Measurements from ENCODE around the gene MT1M.
"Not testable (repeated sequence)": the region's sequence is repeated elsewhere in the genome, so short reads cannot be mapped to it uniquely, and the experiment has no call there.

Gene MT1M

GRCh38 chr16:56664506-56664905 is 32.0 kb downstream of the MT1M start:
- H3K4me2 ChIP-seq (ENCODE audit: low read length): no peak overlapping the region
- H2AFZ ChIP-seq: no peak overlapping the region
- no peak overlapping the region for H3K4me3 ChIP-seq (ENCODE audit: low read depth, low read length)
- peaks cover 2% of the 10 kb centered on the region for H3K27me3 ChIP-seq (ENCODE audit: control insufficient read depth, insufficient read depth, low read length)
- H3K27ac ChIP-seq: no peak overlapping the region
- H3K4me1 ChIP-seq: no peaks in the 10 kb centered on the region
- TF ChIP-seq, protein P1, sequence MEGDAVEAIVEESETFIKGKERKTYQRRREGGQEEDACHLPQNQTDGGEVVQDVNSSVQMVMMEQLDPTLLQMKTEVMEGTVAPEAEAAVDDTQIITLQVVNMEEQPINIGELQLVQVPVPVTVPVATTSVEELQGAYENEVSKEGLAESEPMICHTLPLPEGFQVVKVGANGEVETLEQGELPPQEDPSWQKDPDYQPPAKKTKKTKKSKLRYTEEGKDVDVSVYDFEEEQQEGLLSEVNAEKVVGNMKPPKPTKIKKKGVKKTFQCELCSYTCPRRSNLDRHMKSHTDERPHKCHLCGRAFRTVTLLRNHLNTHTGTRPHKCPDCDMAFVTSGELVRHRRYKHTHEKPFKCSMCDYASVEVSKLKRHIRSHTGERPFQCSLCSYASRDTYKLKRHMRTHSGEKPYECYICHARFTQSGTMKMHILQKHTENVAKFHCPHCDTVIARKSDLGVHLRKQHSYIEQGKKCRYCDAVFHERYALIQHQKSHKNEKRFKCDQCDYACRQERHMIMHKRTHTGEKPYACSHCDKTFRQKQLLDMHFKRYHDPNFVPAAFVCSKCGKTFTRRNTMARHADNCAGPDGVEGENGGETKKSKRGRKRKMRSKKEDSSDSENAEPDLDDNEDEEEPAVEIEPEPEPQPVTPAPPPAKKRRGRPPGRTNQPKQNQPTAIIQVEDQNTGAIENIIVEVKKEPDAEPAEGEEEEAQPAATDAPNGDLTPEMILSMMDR (IDR thresholded peaks at IDR 0.05): no peak
- H3K9me3 ChIP-seq (ENCODE audit: control insufficient read depth, low read length): no peaks in the 10 kb centered on the region
- H3K79me2 ChIP-seq: no peaks in the 10 kb centered on the region
- H3K9ac ChIP-seq: no peak overlapping the region
- H3K36me3 ChIP-seq (ENCODE audit: control insufficient read depth, insufficient read depth, low read length): no peaks in the 10 kb centered on the region

DNA sequence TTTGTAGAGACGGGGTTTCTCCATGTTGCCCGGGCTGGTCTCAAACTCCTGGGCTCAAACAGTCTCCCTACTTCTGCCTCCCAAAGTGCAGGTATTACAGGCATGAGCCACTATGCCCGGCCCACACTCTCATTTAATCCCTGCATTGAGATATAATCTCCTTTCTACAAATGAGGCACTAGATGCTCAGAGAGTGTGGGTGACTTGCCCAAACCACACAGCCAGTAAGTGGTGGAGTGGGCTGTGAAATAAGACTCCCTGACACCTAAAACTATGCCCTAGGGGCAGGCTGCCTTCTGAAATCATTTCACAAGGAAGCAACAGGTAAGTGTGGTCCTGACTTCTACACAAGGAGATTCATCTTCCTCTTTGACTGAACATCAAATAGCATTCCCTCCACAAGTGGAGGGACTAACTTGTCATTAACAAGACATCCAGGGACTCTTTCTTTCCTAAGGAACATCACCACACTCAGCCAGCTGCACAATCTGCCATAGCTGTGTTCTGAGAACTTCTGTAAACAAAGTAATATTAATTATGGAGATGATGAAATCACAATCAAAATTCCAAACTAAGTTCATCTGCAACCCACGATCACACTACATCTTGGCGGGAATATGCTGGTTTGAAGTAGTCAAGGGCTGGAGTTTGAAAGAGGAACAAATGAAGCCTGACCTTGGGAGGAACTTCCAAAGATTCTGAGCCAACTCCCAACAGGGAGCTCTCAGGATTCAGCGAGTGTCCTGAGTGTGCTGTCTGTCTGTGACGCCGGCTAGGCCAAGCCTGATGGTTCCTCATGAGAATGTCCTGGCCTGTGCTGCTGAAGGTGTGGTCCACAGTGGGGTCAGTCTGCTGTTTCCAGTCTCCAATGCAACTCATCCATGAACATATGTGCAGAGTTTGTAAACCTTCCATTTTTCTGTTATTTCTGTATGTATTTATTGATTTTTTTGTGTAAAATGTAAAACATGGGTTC is 33.1 kb downstream of the MT1M start:
- H3K9me3 ChIP-seq (ENCODE audit: control insufficient read depth, low read length); H3K36me3 ChIP-seq (ENCODE audit: control insufficient read depth, insufficient read depth, low read length); H2AFZ ChIP-seq; H3K4me3 ChIP-seq (ENCODE audit: low read depth, low read length); H3K79me2 ChIP-seq; H3K4me1 ChIP-seq; H3K4me2 ChIP-seq (ENCODE audit: low read length); H3K27me3 ChIP-seq (ENCODE audit: control insufficient read depth, insufficient read depth, low read length); H3K9ac ChIP-seq; H3K27ac ChIP-seq: not testable (repeated sequence)

- TF ChIP-seq, protein P1 (IDR thresholded peaks at IDR 0.05): no peak
- Histone ChIP-seq H3K9me3 (ENCODE audit: control insufficient read depth, low read length) (no peaks in the 10 kb centered on the region), H3K79me2 (no peaks in the 10 kb centered on the region), H3K27ac (no peak within 1 kb of the TSS), H3K36me3 (ENCODE audit: control insufficient read depth, insufficient read depth, low read length) (no peaks in the 10 kb centered on the region), H3K4me1 (no peaks in the 10 kb centered on the region), H2AFZ (peak within 1 kb of the TSS; percentile 47), H3K4me2 (ENCODE audit: low read length) (peak within 1 kb of the TSS; percentile 17), H3K27me3 (ENCODE audit: control insufficient read depth, insufficient read depth, low read length) (peaks cover 2% of the 10 kb centered on the region), H3K4me3 (ENCODE audit: low read depth, low read length) (no peak within 1 kb of the TSS), H3K9ac (no peak within 1 kb of the TSS)
Observed at GRCh38 chr16:56667581-56668571, 35.4 kb downstream of the MT1M start, which contains the start of gene MT1G. Gene MT1G, minus strand, starts transcription at chr16:56668065. Its CDS starts 72 bp downstream, at chr16:56667993.

DNA sequence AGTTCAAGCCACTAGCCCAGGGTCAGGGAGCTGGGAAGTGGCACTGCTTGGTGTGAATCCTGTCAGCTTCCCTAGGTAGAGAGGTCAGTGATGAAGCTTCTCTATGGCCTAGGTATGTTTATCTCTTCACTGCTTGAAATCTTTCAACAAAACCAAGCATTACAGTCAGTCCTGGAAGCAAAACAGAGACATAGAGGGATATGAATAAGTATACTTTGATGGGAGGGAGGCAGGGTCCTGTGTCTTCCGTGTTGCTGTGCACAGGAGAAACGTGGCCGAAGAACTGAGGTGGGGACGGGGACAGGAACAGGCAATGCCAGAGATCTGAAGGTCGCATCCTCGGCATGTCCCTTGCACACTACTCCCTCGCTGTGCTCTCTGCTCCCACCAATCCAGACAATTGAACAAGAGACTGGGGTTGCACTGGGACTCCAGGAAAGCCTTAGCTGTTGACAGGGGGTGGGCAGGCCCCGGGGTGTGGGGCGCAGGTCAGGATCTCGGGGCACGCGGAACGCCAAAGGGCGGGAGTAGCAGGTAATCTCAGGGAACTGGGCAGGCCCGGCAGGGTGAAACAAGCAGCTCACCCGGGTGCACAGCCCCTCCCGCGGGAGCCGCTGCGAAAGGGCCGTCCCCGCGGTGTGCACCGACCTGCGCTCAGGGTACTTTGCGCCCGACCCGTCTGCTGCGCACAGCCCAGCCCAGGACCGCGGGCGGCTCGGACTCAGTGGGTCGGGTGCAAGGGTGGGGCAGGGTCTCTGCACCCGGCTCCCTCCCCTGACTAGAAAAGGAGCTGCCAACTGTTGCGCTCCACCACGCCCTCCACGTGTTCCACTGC is 36.8 kb downstream of the MT1M start, which contains the start of gene MT1H:
TSS of gene MT1H (plus strand) at position 810 of the 835 bp plus-strand sequence. CDS start 71 bp downstream, outside the sequence.
- Histone ChIP-seq H3K79me2 (no peaks in the 10 kb centered on the region), H3K27me3 (ENCODE audit: control insufficient read depth, insufficient read depth, low read length) (peaks cover 2% of the 10 kb centered on the region), H3K36me3 (ENCODE audit: control insufficient read depth, insufficient read depth, low read length) (no peaks in the 10 kb centered on the region), H3K4me2 (ENCODE audit: low read length) (no peak within 1 kb of the TSS), H3K4me3 (ENCODE audit: low read depth, low read length) (no peak within 1 kb of the TSS), H3K27ac (no peak within 1 kb of the TSS), H2AFZ (no peak within 1 kb of the TSS), H3K9me3 (ENCODE audit: control insufficient read depth, low read length) (no peaks in the 10 kb centered on the region), H3K4me1 (no peaks in the 10 kb centered on the region), H3K9ac (no peak within 1 kb of the TSS)
- TF ChIP-seq, protein P1 (IDR thresholded peaks at IDR 0.05): no peak

Data from parathyroid adenoma (tissue), 2 donors.